ENCODE measurements around the gene CNTN3.
A peak's percentile ranks its signal among the peaks of the same experiment; 100 is the strongest.

CNTN3 gene

GRCh38 chr3:74630602-74631001, 16.1 kb upstream of the CNTN3 start:
- DNase-seq (ENCODE audit: extremely low read depth, low read depth) = no peak
- TF ChIP-seq CTCF (IDR thresholded peaks at IDR 0.05; ENCODE audit: low read depth, low read length) = peak; percentile 64

DNA sequence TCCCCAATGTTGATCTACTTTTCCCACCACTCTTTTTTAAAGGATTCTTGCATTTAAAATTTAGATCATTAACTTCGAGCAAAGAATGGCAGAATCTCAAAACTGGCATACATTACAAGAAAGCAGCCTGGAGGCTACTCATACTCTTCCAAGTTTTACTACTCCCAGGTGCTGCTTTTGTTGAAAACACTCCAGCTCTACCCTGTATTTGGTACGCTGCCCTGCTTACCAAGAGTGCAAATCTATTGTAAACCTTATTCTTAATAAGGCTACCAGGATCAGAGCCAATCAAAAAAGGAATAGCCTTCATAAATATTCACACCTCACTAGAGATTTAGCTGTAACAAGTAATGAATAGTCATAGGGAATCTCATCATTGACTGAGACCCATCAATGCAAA, 11.6 kb upstream of the CNTN3 start:
- DNase-seq (ENCODE audit: extremely low read depth, low read depth) = no peak
- TF ChIP-seq CTCF (IDR thresholded peaks at IDR 0.05; ENCODE audit: low read depth, low read length) = no peak

DNA sequence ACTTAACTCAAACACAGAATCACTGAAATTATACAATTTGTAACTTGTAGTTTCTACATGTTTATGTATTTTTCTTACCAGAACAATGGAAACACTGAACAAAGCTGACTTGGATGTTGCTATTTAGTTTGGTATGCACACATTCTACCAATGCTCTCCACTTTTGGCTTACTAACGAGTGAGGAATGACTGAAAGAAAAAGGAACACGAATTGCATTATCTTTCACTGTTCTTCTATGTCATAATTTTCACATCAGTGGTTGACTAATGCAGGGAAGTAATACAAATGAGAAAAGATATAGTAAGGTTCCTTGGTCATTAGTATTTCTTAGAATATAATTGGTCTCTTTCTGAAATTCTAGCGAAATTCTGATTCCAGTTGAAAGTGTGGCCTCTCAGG, 9.8 kb upstream of the CNTN3 start:
- no peak for TF ChIP-seq CTCF (IDR thresholded peaks at IDR 0.05; ENCODE audit: low read depth, low read length)

DNA sequence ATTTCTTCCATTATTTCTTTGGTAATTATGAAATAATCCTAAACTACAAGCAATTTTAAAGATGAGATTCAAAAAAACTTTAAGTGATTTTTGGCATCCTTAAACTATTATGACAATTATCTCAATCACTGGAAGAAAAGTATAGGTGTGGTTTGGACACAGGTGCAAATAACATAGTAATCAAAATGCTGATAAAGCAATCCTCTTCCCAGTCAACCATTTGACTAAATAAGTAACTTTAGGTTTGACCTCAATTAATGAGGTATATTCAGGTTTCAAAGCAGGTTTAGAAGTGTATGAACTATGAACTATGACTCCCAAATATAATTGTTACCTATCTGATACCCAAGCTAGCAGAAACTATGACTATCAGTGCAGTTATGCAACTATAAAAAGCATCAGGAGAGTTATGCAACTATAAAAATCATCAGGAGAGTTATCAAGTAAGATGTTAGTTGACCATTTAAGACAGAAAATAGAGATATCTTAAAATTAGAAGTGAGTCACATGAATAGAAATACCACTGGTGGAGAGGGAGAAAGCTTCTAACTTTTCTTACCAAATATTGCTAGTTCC, 8.9 kb upstream of the CNTN3 start:
- no peak for DNase-seq (ENCODE audit: extremely low read depth, low read depth)
- no peak for TF ChIP-seq CTCF (IDR thresholded peaks at IDR 0.05; ENCODE audit: low read depth, low read length)

More for the DNA sequence above, 9.8 kb upstream of the CNTN3 start:
- peak; percentile 30 for DNase-seq (ENCODE audit: extremely low read depth, low read depth)

DNA sequence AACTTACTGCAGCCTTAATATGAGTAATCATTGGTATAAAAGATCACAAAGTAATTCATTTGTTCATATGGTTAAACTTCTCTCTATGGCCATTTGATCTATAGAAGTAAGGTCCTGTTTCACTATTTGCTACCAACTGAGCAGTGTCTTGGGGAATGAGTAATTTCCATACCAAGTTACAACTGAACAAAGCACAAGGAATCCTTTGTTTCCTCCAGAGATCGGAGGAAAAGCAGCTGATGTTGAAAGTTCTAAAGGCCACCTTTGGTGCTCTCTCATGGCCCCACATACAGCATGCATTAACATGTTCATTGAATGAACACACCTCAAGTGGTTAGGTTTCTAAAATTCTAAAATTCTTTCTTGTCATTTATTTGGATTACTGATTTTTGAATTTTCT, 7.1 kb upstream of the CNTN3 start:
- TF ChIP-seq CTCF (IDR thresholded peaks at IDR 0.05; ENCODE audit: low read depth, low read length) = no peak
- no peak for DNase-seq (ENCODE audit: extremely low read depth, low read depth)

GRCh38 chr3:74617776-74618175, 3.3 kb upstream of the CNTN3 start:
- TF ChIP-seq CTCF (IDR thresholded peaks at IDR 0.05; ENCODE audit: low read depth, low read length) = no peak
- no peak for DNase-seq (ENCODE audit: extremely low read depth, low read depth)

- no peak for DNase-seq (ENCODE audit: extremely low read depth, low read depth)
- TF ChIP-seq CTCF (IDR thresholded peaks at IDR 0.05; ENCODE audit: low read depth, low read length) = no peak
These were observed 845 bp downstream of the CNTN3 start for GRCh38 chr3:74613521-74614106.
